Subcutaneous abdominal adipose tissue (tissue), 5 donors: ENCODE data around the gene CAND2.
"Not testable (repeated sequence)": the region's sequence is repeated elsewhere in the genome, so short reads cannot be mapped to it uniquely, and the experiment has no call there.

Source experiments
- H3K27ac ChIP-seq: one replicate; pipeline ENCODE4 v1.7.0; 2013; ENCODE audit warnings: low read depth, mild to moderate bottlenecking, inconsistent platforms, low read length, moderate library complexity
- H3K27me3 ChIP-seq, 5 donors: one replicate each; pipeline ENCODE4 v1.7.0; 2013; ENCODE audit warnings: low read length in 5 of 5, inconsistent platforms in 1 of 5; ENCODE audit not compliant: control insufficient read depth in 5 of 5, insufficient read depth in 4 of 5
- H3K36me3 ChIP-seq, 5 donors: one replicate each; pipeline ENCODE4 v1.7.0; 2013; ENCODE audit warnings: low read length in 5 of 5; ENCODE audit not compliant: control insufficient read depth in 5 of 5, insufficient read depth in 5 of 5
- H3K4me1 ChIP-seq, 5 donors: one replicate each; pipeline ENCODE4 v1.7.0; 2013; ENCODE audit warnings: low read length in 5 of 5, mild to moderate bottlenecking in 3 of 5, moderate library complexity in 1 of 5; ENCODE audit not compliant: control insufficient read depth in 5 of 5, insufficient read depth in 5 of 5
- H3K4me3 ChIP-seq, 5 donors: one replicate each; pipeline ENCODE4 v1.7.0; 2013; ENCODE audit warnings: low read length in 5 of 5, low read depth in 1 of 5
- H3K9ac ChIP-seq, 5 donors: one replicate each; pipeline ENCODE4 v1.7.0; 2013; ENCODE audit warnings: low read length in 5 of 5, mild to moderate bottlenecking in 4 of 5, moderate library complexity in 3 of 5
- H3K9me3 ChIP-seq, 5 donors: one replicate each; pipeline ENCODE4 v1.7.0; 2013; ENCODE audit warnings: low read length in 5 of 5; ENCODE audit not compliant: control insufficient read depth in 5 of 5
- donor health status: healthy.
- donor health status: healthy.
- donor health status: healthy.
- donor health status: healthy.
- donor health status: healthy.

CAND2 gene

GRCh38 chr3:12838179-12838965 lies 41.9 kb downstream of the CAND2 start:
- no peaks in the 10 kb centered on the region for H3K9me3 ChIP-seq
- H3K9ac ChIP-seq: peak overlapping the region in 1 of 5 donors; percentile 38
- H3K4me1 ChIP-seq: peaks cover 0 to 45% (median 38%) of the 10 kb centered on the region in 5 donors
- no peaks in the 10 kb centered on the region for H3K27me3 ChIP-seq
- peaks cover 21 to 67% (median 65%) of the 10 kb centered on the region in 5 donors for H3K36me3 ChIP-seq
- no peak overlapping the region for H3K27ac ChIP-seq
- H3K4me3 ChIP-seq: no peak overlapping the region

- Histone ChIP-seq H3K36me3 (peaks cover 21 to 57% (median 55%) of the 10 kb centered on the region in 5 donors), H3K27me3 (no peaks in the 10 kb centered on the region), H3K27ac (no peak overlapping the region), H3K4me3 (peak overlapping the region; percentile 93 to 99 (median 98)), H3K9me3 (no peaks in the 10 kb centered on the region), H3K9ac (peak overlapping the region; percentile 28 to 96 (median 89)), H3K4me1 (peaks cover 0 to 41% (median 38%) of the 10 kb centered on the region in 5 donors)
These were observed 42.9 kb downstream of the CAND2 start for GRCh38 chr3:12839156-12839946.

GRCh38 chr3:12840148-12840547 lies 43.7 kb downstream of the CAND2 start:
- Histone ChIP-seq H3K4me3 (peak overlapping the region; percentile 93 to 99 (median 98)), H3K9ac (peak overlapping the region; percentile 89 to 96 (median 94)), H3K27ac (peak overlapping the region; percentile 99), H3K36me3 (peaks cover 21 to 49% (median 47%) of the 10 kb centered on the region in 5 donors), H3K4me1 (peaks cover 0 to 41% (median 38%) of the 10 kb centered on the region in 5 donors)
- H3K27me3 ChIP-seq, H3K9me3 ChIP-seq: not testable (repeated sequence)

GRCh38 chr3:12840591-12841148 lies 44.2 kb downstream of the CAND2 start:
- Histone ChIP-seq H3K4me3 (peak overlapping the region; percentile 93 to 99 (median 98)), H3K9me3 (no peaks in the 10 kb centered on the region), H3K27me3 (no peaks in the 10 kb centered on the region), H3K27ac (peak overlapping the region; percentile 99), H3K4me1 (peaks cover 0 to 42% (median 39%) of the 10 kb centered on the region in 5 donors), H3K36me3 (peaks cover 17 to 44% (median 42%) of the 10 kb centered on the region in 5 donors), H3K9ac (peak overlapping the region; percentile 89 to 96 (median 94))

GRCh38 chr3:12841149-12841969 lies 44.9 kb downstream of the CAND2 start, which contains the start of gene RPL32:
RPL32 (minus strand) TSS chr3:12841565; CDS start chr3:12840237, 1,328 bp downstream.
- H3K4me1 ChIP-seq: peaks cover 0 to 49% (median 46%) of the 10 kb centered on the region in 5 donors
- peak within 1 kb of the TSS; percentile 99 for H3K27ac ChIP-seq
- peaks cover 15 to 37% (median 35%) of the 10 kb centered on the region in 5 donors for H3K36me3 ChIP-seq
- peak within 1 kb of the TSS; percentile 93 to 99 (median 98) for H3K4me3 ChIP-seq
- no peaks in the 10 kb centered on the region for H3K27me3 ChIP-seq
- H3K9me3 ChIP-seq: no peaks in the 10 kb centered on the region
- H3K9ac ChIP-seq: peak within 1 kb of the TSS; percentile 89 to 96 (median 94)

- Histone ChIP-seq H3K4me3 (peak overlapping the region in 3 of 5 donors; percentile 98 to 99 (median 99)), H3K27ac (peak overlapping the region; percentile 99)
These were observed 45.5 kb downstream of the CAND2 start for GRCh38 chr3:12841970-12842328.

GRCh38 chr3:12842469-12842868 lies 46.0 kb downstream of the CAND2 start:
- Histone ChIP-seq H3K9ac (peak overlapping the region in 1 of 5 donors; percentile 1), H3K27ac (no peak overlapping the region), H3K9me3 (no peaks in the 10 kb centered on the region), H3K27me3 (no peaks in the 10 kb centered on the region), H3K4me1 (peaks cover 0 to 59% (median 49%) of the 10 kb centered on the region in 5 donors), H3K36me3 (peaks cover 4 to 26% (median 24%) of the 10 kb centered on the region in 5 donors), H3K4me3 (no peak overlapping the region)

More at GRCh38 chr3:12841970-12842328, 45.5 kb downstream of the CAND2 start:
- Histone ChIP-seq H3K9me3 (no peaks in the 10 kb centered on the region), H3K36me3 (peaks cover 10 to 31% (median 29%) of the 10 kb centered on the region in 5 donors), H3K27me3 (no peaks in the 10 kb centered on the region), H3K9ac (peak overlapping the region in 3 of 5 donors; percentile 1 to 96 (median 94)), H3K4me1 (peaks cover 0 to 55% (median 52%) of the 10 kb centered on the region in 5 donors)

GRCh38 chr3:12845811-12846210 lies 49.3 kb downstream of the CAND2 start:
- Histone ChIP-seq H3K4me3 (no peak overlapping the region), H3K9ac (no peak overlapping the region), H3K27ac (no peak overlapping the region), H3K4me1 (peaks cover 0 to 27% (median 18%) of the 10 kb centered on the region in 5 donors), H3K9me3 (no peaks in the 10 kb centered on the region), H3K36me3 (no peaks in the 10 kb centered on the region), H3K27me3 (no peaks in the 10 kb centered on the region)

- Histone ChIP-seq H3K27ac (no peak overlapping the region), H3K4me1 (peaks cover 2 to 31% (median 24%) of the 10 kb centered on the region in 5 donors), H3K9me3 (no peaks in the 10 kb centered on the region), H3K4me3 (no peak overlapping the region), H3K27me3 (no peaks in the 10 kb centered on the region), H3K36me3 (no peaks in the 10 kb centered on the region), H3K9ac (no peak overlapping the region)
These were observed 55.7 kb downstream of the CAND2 start for GRCh38 chr3:12852201-12852600.
